CMK (cell line): ENCODE data around the gene GDF10.
A peak's percentile ranks its signal among the peaks of the same experiment; 100 is the strongest.

ENCODE experiments used
- DNase-seq: peaks from one replicate; pipeline ENCODE4 v3.0.0-alpha.2; 2010; ENCODE audit warnings: low read depth

The GDF10 gene

DNA sequence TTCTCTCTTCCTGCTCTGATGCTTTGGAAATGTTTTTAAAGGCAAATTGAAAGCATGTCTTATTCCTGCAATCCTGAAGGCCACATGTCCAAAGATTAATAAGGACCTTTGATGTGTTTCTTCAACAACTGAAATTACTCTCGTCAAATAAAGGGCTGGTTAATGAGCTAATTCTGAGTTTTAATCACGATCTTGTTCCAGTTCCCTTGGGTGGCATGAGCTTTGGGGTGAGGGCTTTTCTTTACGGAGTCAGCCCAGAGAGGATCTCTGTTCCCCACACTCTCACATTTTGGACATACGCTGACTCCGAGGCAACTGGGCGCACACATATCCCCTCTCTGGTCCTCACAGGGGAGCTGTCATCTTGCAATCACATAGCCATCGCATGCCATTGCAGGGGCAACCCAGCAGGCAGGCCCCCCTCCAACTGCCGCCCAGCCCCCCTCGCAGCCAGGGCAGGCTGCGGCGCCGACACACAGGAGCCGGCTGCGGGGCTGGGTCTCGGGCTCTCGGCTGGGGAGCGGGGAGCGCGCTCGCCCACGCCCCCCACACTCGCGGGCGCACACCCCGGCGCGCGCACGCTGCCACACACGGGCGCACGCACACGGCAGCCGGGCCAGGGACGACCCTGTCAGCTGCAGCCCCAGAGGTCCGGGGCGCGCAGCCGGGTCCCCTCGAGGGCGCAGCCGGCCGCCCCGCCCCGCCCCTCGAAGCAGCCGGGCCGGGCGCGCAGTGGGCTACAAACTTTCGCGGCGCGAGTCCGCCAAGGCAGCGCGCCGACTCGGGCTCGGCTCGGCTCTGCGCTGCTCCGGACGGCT lies at the start of gene GDF10:
Gene GDF10, plus strand, starts transcription at position 587 of the 818 bp plus-strand sequence. CDS start 455 bp downstream, outside the sequence.
- no peak for DNase-seq

DNA sequence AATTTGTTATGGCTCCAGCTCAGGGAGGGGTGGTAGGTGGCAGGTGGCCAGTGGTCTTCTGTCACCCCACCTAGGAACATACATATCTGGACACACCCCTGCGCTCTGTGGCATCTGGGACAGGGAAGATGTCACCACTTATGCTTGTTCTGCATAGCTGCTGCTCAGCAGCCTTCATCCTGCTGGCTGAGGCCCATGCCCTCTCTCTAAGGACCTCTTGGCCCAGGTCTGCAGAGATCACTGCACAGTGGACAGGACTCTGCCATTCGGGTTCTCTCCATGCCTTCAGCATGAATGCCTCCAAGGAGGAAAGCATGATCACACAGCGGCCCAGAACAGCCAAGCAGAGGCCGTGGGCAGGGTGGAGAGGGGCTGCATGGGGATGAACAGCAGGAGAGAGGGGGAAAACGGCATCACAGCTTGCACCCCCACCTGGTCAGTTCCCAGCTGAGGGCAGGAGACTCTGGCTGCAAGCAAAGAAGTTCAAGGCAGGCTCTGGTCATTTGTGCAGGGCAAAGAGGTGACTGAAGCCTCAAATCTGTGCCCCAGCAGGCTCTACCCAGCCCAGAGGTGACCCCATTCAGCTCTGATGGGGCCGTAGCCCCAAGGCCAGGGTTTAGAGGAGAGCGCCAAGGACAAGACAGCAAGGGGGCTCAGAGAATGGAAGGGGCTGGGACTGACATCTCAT lies 47.8 kb upstream of the GDF10 start:
- DNase-seq = no peak

GRCh38 chr10:47253030-47253637 lies 46.9 kb upstream of the GDF10 start:
- DNase-seq = no peak

DNA sequence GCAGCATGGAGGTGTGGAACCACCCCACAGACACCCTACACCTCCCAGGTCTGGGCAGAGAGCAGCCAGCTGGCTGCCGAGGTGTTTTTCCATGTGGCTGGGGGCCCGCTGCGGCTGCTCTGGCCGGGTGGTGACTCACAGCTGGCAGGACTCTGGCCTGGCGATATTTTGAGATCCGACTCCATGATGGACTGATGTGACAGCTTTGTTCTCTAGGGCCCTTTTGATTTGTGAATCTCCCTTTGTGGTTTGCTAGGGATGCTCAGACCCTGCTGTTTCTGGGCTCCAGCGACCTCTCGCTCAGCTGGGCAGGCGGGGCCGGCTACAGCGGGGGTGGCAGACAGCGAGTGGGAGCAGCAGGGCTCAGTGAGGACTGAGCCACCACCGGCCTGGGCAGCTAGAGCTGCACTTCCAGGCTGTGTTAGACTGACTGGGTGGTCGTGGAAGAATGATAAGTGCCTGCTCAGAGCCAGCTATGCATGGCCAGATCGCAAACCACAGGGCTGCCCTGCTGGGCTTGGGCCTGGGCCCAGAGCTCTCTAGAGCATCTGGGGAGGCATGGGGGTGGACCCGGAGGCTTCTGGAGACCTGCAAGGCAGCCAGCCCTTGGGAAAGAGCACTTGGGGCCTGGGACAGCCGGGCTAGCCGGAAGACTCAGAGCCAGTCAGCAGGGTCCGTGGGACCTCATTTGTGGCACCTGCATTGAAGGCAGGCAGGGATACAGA lies 46.2 kb upstream of the GDF10 start:
- DNase-seq = no peak

DNA sequence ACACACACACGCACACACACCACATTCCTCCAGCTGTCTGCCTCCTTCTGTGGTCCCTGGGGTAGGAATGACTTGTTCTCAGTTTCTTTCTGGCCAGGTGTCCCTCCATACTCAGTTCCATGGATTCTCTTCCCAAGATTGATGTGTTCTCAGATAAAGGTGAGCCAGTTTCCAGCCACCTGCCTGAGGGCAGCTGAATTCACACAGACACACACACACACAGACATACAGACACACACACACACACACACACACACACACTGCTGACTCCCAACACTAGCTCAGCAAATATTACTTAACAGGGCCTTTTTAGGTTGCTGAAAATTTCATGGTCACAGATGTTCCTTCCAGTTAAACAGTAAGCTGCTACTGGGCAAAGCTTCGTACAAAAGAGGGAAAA lies 45.4 kb upstream of the GDF10 start:
- DNase-seq = no peak

GRCh38 chr10:47255033-47255813 lies 44.8 kb upstream of the GDF10 start:
- DNase-seq = no peak

DNA sequence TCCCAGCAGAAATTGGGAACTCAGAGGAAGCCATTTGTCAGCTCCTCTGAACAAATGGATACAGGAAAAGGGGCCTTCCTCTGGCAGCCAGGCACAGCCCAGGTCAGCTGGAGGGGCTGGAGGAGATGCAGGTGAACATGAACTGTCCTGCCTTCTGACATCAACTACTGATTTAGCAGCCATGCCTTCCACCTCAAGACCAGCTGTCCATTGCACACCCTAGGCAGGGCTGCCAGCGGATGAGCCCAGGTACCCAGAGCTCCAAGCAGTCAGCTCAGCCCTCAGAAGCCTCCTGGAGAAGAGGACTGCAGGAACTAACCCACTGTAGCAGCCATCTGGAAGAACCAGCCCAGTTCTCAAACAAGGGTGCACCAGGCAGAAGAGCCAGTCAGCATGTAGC lies 44.1 kb upstream of the GDF10 start:
- no peak for DNase-seq

- no peak for DNase-seq
These were observed 43.2 kb upstream of the GDF10 start for GRCh38 chr10:47256751-47257336.

GRCh38 chr10:47257396-47258120 lies 42.4 kb upstream of the GDF10 start:
- no peak for DNase-seq

GRCh38 chr10:47258921-47259320 lies 41.1 kb upstream of the GDF10 start:
- no peak for DNase-seq

- no peak for DNase-seq
These were observed 40.5 kb upstream of the GDF10 start for GRCh38 chr10:47259466-47259865.

DNA sequence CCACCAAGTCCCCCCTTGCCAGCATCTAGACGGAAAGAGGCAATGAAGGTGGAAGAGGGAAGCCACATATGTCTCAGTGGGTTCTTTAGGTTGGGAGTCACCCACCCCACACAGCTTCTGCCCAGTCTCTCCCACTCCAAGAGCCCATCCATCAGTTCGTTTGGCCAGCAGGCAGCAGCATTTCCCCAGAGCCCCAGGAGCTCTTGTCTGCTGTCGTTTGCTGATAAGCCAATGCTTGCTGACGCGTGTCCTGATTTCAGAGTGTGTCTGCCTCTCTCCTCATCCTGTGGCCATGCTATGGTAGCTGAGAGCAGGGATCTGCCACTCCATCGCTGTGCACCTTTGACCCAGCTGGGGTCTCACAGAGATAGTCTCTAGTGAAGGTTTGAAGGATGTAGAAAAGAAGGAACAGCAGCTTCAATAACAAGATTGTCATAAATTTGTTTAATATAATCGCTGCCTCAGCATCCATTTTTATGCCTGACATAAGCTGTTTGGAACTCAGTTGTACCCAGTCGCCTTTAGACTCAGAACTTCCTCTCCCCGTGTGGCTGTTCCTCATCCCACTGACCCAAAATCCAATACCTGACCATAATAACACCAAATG lies 39.4 kb upstream of the GDF10 start:
- peak; percentile 40 for DNase-seq

- no peak for DNase-seq
These were observed 38.9 kb upstream of the GDF10 start for GRCh38 chr10:47261121-47261520.

DNA sequence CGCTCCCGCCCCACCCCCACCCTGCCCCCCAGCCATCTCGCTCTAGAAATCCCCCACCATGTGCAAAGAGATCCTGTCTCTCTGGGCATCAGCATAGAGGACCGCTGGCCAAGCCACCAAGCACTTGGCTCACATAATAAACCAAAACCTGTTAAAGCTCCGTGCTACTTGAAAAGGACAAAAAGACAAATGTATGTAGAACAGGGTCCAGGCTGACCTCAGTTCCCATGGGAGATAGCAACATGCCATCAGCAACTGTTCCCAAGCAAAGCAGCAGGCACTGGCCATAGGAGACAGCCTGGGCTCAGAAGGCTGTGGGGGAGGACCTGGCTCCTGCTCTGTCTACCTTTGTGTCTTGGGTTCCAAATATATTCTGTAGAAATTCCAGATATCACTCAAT lies 38.4 kb upstream of the GDF10 start:
- DNase-seq = no peak

DNA sequence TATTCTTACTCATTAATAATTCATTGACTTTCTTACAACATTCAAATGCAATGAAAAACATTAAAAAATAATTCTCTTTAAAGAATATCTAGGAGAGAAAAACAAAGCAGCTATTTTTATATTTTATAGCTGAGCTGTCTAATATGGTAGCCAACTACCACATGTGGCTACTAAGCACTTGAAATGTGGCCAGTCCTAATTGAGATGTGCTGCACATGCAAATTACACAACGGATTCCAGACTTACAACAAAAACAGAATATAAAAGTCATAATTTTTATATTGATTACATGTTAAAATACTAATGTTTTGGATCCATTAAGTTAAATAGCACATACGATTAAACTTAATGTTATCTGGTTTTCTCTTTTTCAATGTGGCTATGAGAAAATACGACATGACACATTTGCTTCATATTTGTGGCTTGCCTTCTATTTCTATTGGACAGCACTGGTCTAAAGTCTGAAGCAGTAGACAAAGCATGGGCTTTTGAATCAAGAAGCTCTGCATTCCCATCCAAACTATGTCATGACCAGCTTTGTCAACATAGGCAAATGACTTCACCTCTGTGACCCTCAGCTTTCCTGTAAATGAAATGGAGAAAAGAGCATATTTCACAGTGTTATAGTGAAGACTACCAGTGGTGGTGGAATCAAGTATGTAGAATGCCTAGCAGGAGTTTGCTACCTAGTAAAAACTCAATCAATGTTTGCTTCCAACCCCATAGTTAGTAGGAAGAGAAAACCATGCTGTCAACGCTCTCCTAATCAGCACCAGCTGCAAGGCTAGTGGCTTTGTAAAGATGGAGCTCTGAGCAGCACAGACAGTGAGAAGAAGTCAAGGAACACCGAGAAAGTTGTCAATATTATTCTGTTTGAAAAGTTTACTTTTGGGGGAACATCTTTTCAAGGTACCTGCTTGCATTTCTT lies 37.1 kb upstream of the GDF10 start:
- DNase-seq = no peak

- no peak for DNase-seq
These were observed 35.2 kb upstream of the GDF10 start for GRCh38 chr10:47264797-47265281.

GRCh38 chr10:47266602-47267001 lies 33.4 kb upstream of the GDF10 start:
- DNase-seq = no peak

GRCh38 chr10:47268696-47269095 lies 31.3 kb upstream of the GDF10 start:
- DNase-seq = no peak

GRCh38 chr10:47269294-47269693 lies 30.7 kb upstream of the GDF10 start:
- DNase-seq = no peak
